ENCODE results near the gene DCAF8.

DCAF8 gene

GRCh38 chr1:160171980-160172379, 90.4 kb downstream of the DCAF8 start:
- Histone ChIP-seq H3K27me3 (ENCODE audit: insufficient read depth, low read depth) (no peaks in the 10 kb centered on the region), H3K9ac (no peak overlapping the region), H3K27ac (no peak overlapping the region), H4K20me1 (ENCODE audit: insufficient read depth) (no peaks in the 10 kb centered on the region), H2AFZ (ENCODE audit: low read depth) (no peak overlapping the region), H3K4me1 (ENCODE audit: low read depth, poor library complexity, severe bottlenecking) (no peaks in the 10 kb centered on the region), H3K79me2 (ENCODE audit: insufficient read depth, low read depth) (no peaks in the 10 kb centered on the region), H3K36me3 (ENCODE audit: insufficient read depth) (no peaks in the 10 kb centered on the region), H3K4me2 (no peak overlapping the region), H3K4me3 (IDR thresholded peaks at IDR 0.05; ENCODE audit: insufficient read depth, low read depth, low read length) (no peak overlapping the region)
- TF ChIP-seq, protein P1, sequence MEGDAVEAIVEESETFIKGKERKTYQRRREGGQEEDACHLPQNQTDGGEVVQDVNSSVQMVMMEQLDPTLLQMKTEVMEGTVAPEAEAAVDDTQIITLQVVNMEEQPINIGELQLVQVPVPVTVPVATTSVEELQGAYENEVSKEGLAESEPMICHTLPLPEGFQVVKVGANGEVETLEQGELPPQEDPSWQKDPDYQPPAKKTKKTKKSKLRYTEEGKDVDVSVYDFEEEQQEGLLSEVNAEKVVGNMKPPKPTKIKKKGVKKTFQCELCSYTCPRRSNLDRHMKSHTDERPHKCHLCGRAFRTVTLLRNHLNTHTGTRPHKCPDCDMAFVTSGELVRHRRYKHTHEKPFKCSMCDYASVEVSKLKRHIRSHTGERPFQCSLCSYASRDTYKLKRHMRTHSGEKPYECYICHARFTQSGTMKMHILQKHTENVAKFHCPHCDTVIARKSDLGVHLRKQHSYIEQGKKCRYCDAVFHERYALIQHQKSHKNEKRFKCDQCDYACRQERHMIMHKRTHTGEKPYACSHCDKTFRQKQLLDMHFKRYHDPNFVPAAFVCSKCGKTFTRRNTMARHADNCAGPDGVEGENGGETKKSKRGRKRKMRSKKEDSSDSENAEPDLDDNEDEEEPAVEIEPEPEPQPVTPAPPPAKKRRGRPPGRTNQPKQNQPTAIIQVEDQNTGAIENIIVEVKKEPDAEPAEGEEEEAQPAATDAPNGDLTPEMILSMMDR (conservative IDR thresholded peaks at IDR 0.05; ENCODE audit: low read depth, low read length): no peak

DNA sequence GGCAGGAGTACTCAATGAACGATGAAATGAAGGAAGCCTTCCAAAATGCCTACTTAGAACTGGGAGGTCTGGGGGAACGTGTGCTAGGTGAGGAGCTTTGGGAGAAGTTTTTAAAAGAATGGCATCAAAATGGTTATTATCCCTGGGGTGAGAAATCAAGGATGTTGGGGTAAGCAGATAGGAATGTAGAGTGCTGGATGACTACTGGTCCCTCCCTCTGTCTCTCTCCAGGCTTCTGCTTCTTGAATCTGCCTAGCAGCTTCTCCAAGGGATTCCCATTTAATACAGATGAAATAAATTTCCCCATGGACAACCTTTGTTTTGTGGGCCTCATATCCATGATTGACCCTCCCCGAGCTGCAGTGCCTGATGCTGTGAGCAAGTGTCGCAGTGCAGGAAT, 91.0 kb downstream of the DCAF8 start:
- Histone ChIP-seq H3K4me2 (no peak overlapping the region), H3K27ac (no peak overlapping the region), H3K4me3 (IDR thresholded peaks at IDR 0.05; ENCODE audit: insufficient read depth, low read depth, low read length) (no peak overlapping the region), H3K79me2 (ENCODE audit: insufficient read depth, low read depth) (no peaks in the 10 kb centered on the region), H3K4me1 (ENCODE audit: low read depth, poor library complexity, severe bottlenecking) (no peaks in the 10 kb centered on the region), H4K20me1 (ENCODE audit: insufficient read depth) (no peaks in the 10 kb centered on the region), H3K36me3 (ENCODE audit: insufficient read depth) (no peaks in the 10 kb centered on the region), H2AFZ (ENCODE audit: low read depth) (no peak overlapping the region), H3K27me3 (ENCODE audit: insufficient read depth, low read depth) (no peaks in the 10 kb centered on the region), H3K9ac (no peak overlapping the region)
- TF ChIP-seq, protein P1 (conservative IDR thresholded peaks at IDR 0.05; ENCODE audit: low read depth, low read length): no peak

- H3K27ac ChIP-seq: no peak overlapping the region
- H2AFZ ChIP-seq (ENCODE audit: low read depth): no peak overlapping the region
- no peaks in the 10 kb centered on the region for H3K79me2 ChIP-seq (ENCODE audit: insufficient read depth, low read depth)
- H3K9ac ChIP-seq: no peak overlapping the region
- H3K4me3 ChIP-seq (IDR thresholded peaks at IDR 0.05; ENCODE audit: insufficient read depth, low read depth, low read length): no peak overlapping the region
- H3K4me1 ChIP-seq (ENCODE audit: low read depth, poor library complexity, severe bottlenecking): no peaks in the 10 kb centered on the region
- H3K4me2 ChIP-seq: no peak overlapping the region
- H4K20me1 ChIP-seq (ENCODE audit: insufficient read depth): no peaks in the 10 kb centered on the region
- H3K27me3 ChIP-seq (ENCODE audit: insufficient read depth, low read depth): no peaks in the 10 kb centered on the region
- H3K36me3 ChIP-seq (ENCODE audit: insufficient read depth): no peaks in the 10 kb centered on the region
- TF ChIP-seq, protein P1 (conservative IDR thresholded peaks at IDR 0.05; ENCODE audit: low read depth, low read length): no peak
Measured at GRCh38 chr1:160169553-160170399, 92.6 kb downstream of the DCAF8 start.

GRCh38 chr1:160168609-160169369, 93.6 kb downstream of the DCAF8 start:
- Histone ChIP-seq H3K9ac (no peak overlapping the region), H3K4me1 (ENCODE audit: low read depth, poor library complexity, severe bottlenecking) (no peaks in the 10 kb centered on the region), H3K27me3 (ENCODE audit: insufficient read depth, low read depth) (no peaks in the 10 kb centered on the region), H3K27ac (no peak overlapping the region), H3K4me2 (no peak overlapping the region), H4K20me1 (ENCODE audit: insufficient read depth) (no peaks in the 10 kb centered on the region), H3K79me2 (ENCODE audit: insufficient read depth, low read depth) (no peaks in the 10 kb centered on the region), H3K4me3 (IDR thresholded peaks at IDR 0.05; ENCODE audit: insufficient read depth, low read depth, low read length) (no peak overlapping the region), H2AFZ (ENCODE audit: low read depth) (no peak overlapping the region), H3K36me3 (ENCODE audit: insufficient read depth) (no peaks in the 10 kb centered on the region)
- TF ChIP-seq, protein P1 (conservative IDR thresholded peaks at IDR 0.05; ENCODE audit: low read depth, low read length): no peak

Measured in KMS-11 (cell line).